B cell (primary cell): Measurements from ENCODE around the gene TCFL5.
"Not testable (repeated sequence)": the region's sequence is repeated elsewhere in the genome, so short reads cannot be mapped to it uniquely, and the experiment has no call there.

Experiments used
- EZH2 ChIP-seq: IDR thresholded peaks from 2 replicates; pipeline ENCODE4 v1.6.1; 2012; ENCODE audit warnings: borderline replicate concordance, low read depth, mild to moderate bottlenecking, moderate library complexity, low read length; ENCODE audit not compliant: insufficient read depth, poor library complexity, severe bottlenecking
- TF ChIP-seq, protein P1 (sequence below): fragments of 200-600 bp; IDR thresholded peaks from one replicate; pipeline ENCODE4 v1.8.0; 2022; ENCODE audit warnings: antibody characterized with exemption, mild to moderate bottlenecking

GRCh38 chr20:62873681-62874031 lies 12.0 kb upstream of the TCFL5 start:
- TF ChIP-seq, protein P1, sequence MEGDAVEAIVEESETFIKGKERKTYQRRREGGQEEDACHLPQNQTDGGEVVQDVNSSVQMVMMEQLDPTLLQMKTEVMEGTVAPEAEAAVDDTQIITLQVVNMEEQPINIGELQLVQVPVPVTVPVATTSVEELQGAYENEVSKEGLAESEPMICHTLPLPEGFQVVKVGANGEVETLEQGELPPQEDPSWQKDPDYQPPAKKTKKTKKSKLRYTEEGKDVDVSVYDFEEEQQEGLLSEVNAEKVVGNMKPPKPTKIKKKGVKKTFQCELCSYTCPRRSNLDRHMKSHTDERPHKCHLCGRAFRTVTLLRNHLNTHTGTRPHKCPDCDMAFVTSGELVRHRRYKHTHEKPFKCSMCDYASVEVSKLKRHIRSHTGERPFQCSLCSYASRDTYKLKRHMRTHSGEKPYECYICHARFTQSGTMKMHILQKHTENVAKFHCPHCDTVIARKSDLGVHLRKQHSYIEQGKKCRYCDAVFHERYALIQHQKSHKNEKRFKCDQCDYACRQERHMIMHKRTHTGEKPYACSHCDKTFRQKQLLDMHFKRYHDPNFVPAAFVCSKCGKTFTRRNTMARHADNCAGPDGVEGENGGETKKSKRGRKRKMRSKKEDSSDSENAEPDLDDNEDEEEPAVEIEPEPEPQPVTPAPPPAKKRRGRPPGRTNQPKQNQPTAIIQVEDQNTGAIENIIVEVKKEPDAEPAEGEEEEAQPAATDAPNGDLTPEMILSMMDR = peak; percentile 32
- TF ChIP-seq EZH2 = not testable (repeated sequence)
